Fibroblast of the aortic adventitia (primary cell): Measurements from ENCODE around the gene ARHGEF19. TPM values are rescaled to one million over a fixed set of nuclear protein-coding genes. Genes with fewer than 3 reads are reported as not detected.

ENCODE experiments used
- DNase-seq: peaks from one replicate; pipeline ENCODE4 v3.0.0-alpha.2; 2010; ENCODE audit warnings: low read depth
- H3K4me3 ChIP-seq: 2 replicates; pipeline ENCODE4 v1.5.1; 2011; ENCODE audit warnings: low read depth, mild to moderate bottlenecking, control low read depth, low read length, moderate library complexity
- CTCF ChIP-seq: IDR thresholded peaks from 2 replicates; pipeline ENCODE4 v1.5.1; 2011; ENCODE audit warnings: mild to moderate bottlenecking, low read length, control low read depth, inconsistent platforms; ENCODE audit not compliant: insufficient read depth
- total RNA-seq: library from RNA; depleted of rRNA; stranded (reverse); fragments of >200 nt; gene quantifications from 2 replicates; pipeline ENCODE4 v1.2.3, GENCODE V29; 2012; ENCODE audit warnings: low replicate concordance

ARHGEF19 gene
- total RNA-seq, 1 donor = 2.8 TPM

DNA sequence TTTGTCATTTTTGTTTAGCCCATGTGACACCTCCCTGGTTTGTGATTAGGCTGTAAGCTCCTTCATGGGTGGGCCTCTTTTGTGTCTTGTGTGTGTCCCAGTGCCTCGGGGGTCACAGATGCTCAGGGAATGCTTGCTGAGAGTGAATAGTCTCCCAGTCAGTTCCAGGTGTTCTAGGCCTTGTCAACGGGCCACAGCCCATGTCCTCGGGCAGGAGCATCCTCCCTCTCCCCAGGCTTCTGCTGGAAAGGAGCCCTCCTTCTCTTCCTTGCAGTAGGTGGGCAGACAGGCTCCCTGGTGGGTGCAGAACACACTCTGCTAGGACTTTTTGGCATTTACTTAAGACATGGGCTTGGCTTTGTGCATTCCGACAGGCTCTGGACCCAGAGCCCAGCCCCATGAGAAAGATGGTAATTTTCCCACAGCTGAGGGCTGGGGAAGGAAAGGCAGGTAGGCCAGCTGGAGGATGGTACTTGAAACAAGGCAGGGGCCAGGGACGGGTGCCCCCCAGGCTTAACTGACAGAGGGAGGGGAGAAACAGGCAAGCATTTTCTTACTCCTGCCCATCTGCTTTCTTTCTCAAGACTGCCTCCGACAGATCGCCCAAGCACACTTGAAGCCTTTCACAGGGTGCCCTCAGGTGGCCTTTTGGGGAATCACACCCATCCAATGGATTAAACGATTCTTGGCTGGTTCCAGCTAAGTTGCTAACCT, 31.6 kb upstream of the ARHGEF19 start:
- peak; percentile 93 for TF ChIP-seq CTCF
- H3K4me3 ChIP-seq = no peak overlapping the region
- peak; percentile 88 for DNase-seq

GRCh38 chr1:16243215-16243610, 30.8 kb upstream of the ARHGEF19 start:
- no peak overlapping the region for H3K4me3 ChIP-seq
- TF ChIP-seq CTCF = no peak
- no peak for DNase-seq

GRCh38 chr1:16242556-16243214, 30.2 kb upstream of the ARHGEF19 start:
- TF ChIP-seq CTCF = no peak
- DNase-seq = no peak

DNA sequence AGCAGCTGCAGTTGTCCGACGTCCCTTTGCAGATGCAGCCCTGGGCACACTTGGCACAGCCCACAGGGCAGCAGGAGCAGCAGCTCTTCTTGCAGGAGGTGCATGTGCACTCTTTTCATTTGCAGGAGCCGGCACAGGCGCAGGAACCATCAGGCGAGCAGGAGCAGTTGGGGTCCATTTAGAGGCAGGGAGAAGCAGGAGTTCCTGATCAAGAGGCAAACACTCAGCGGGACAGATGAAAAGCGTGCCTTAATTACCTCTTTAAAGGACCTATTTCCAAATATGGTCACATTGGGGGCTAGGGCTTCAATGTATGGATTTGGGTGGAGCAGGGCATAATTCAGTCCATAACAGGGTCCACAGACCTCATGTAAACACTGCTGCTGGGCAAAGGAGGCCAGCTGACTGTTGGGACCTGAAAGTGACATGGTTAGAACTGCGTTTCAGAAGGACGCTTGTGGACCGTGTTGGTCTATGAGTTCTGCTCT, 28.8 kb upstream of the ARHGEF19 start:
- no peak for DNase-seq
- no peak for TF ChIP-seq CTCF
- H3K4me3 ChIP-seq = no peak overlapping the region

More at GRCh38 chr1:16242556-16243214, 30.2 kb upstream of the ARHGEF19 start:
- H3K4me3 ChIP-seq = no peak overlapping the region

DNA sequence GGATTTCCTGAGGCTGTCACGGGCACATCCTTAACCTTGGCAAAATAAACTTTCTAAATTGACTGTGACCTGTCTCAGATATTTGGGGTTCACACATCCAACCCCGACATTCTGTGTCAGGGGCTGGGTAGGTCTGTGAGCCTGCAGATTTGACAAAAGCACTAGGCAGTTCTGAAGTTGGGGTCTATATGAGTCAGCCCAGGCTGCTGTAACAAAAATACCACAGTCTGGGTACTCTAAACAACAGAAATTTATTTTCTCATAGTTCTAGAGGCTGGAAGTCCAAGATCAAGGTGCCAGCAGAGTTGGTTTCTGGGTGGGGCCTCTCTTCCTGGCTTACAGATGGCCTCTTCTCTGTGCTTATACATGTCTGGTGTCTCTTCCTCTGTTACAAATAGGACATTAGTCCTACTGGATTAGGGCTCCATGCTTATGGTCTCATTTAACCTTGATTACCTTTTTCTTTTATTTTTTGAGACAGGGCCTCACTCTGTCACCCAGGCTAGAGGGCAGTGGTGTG, 27.6 kb upstream of the ARHGEF19 start:
- no peak overlapping the region for H3K4me3 ChIP-seq
- DNase-seq = no peak
- no peak for TF ChIP-seq CTCF

GRCh38 chr1:16237343-16237830, 24.9 kb upstream of the ARHGEF19 start:
- TF ChIP-seq CTCF = peak; percentile 14
- DNase-seq = peak; percentile 57
- H3K4me3 ChIP-seq = peak overlapping the region; percentile 75
